ENCODE results near the gene MORC2. TPM values are rescaled to one million over a fixed set of nuclear protein-coding genes. Genes with fewer than 3 reads are reported as not detected.

The MORC2 gene
- total RNA-seq, 2 experiments from 2014 or later, result 22.9 to 35.6 TPM

DNA sequence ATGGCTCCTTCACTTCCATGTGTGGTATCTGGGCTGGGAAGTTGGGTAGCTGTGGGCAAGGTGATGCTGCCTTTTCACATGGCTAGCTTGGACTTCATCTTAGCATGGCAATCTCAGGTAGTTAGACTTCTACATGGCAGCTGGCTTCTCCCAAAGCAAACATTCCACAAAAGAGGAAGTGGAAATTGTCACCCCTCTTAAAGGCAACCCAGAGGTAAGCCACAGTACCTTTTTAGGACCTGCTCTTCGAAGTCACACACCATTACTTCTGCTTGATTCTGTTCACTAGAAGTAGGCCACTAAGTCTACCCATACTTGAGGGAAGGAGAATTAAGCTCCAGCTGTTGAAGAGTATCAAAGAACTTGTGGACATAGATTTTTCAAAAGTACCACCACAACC, 26.4 kb upstream of the MORC2 start:
- no peaks in the 10 kb centered on the region for H3K9me2 ChIP-seq (ENCODE audit: insufficient read depth, low read length)

DNA sequence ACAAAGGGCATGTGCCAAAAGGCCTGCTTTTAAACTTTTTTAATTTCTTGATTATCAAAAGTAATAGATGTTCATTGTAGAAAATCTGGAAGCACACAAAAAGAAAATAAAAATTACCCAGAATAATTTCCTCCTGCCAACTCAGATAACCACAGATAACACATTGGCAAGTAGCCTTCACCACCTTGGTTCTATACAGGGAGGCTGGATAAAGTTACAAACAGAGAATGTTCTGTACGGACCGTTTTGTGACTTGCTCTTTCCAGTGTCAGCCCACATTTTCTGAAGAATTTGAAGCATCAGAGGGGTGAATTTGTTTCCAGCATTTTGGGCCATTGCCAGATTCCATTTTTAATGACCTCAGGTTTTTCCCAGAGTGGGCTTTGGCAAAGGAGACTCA, 24.0 kb upstream of the MORC2 start:
- ChIA-PET CTCF (ENCODE audit: unreplicated experiment) (no interaction called here), POLR2A (interaction anchor here (0.7 kb wide), 1 partner anchor 94 kb away, joined by 3 read pairs; no protein-coding TSS in a partner anchor)
- no TSS peak for BruUV-seq (replicated peaks)
- H3K79me2 ChIP-seq (ENCODE audit: insufficient read depth, low read depth, low read length), result no peaks in the 10 kb centered on the region
- H3K27ac ChIP-seq (ENCODE audit: low read depth, low read length, poor library complexity, severe bottlenecking), result no peak overlapping the region
- H3K4me2 ChIP-seq (ENCODE audit: low read length), result no peak overlapping the region
- no peaks in the 10 kb centered on the region for H3K9me2 ChIP-seq (ENCODE audit: insufficient read depth, low read length)
- TF ChIP-seq, protein P1, sequence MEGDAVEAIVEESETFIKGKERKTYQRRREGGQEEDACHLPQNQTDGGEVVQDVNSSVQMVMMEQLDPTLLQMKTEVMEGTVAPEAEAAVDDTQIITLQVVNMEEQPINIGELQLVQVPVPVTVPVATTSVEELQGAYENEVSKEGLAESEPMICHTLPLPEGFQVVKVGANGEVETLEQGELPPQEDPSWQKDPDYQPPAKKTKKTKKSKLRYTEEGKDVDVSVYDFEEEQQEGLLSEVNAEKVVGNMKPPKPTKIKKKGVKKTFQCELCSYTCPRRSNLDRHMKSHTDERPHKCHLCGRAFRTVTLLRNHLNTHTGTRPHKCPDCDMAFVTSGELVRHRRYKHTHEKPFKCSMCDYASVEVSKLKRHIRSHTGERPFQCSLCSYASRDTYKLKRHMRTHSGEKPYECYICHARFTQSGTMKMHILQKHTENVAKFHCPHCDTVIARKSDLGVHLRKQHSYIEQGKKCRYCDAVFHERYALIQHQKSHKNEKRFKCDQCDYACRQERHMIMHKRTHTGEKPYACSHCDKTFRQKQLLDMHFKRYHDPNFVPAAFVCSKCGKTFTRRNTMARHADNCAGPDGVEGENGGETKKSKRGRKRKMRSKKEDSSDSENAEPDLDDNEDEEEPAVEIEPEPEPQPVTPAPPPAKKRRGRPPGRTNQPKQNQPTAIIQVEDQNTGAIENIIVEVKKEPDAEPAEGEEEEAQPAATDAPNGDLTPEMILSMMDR (conservative IDR thresholded peaks at IDR 0.05; ENCODE audit: low read length), result no peak
- no peak for TF ChIP-seq EZH2phosphoT487 (IDR thresholded peaks at IDR 0.05; ENCODE audit: borderline replicate concordance, low read depth, low read length)
- H3K4me1 ChIP-seq (ENCODE audit: insufficient read depth, low read length, poor library complexity, severe bottlenecking), result no peaks in the 10 kb centered on the region
- no peaks in the 10 kb centered on the region for H4K20me1 ChIP-seq (ENCODE audit: insufficient read depth, low read length)
- H3K36me3 ChIP-seq (ENCODE audit: insufficient read depth, low read length), result no peaks in the 10 kb centered on the region
- H3K4me3 ChIP-seq (ENCODE audit: low read depth, low read length, poor library complexity, severe bottlenecking), result no peak overlapping the region
- intact Hi-C loops (cut with micrococcal nuclease; ENCODE audit: unreplicated experiment), result no loop called here
- H2AFZ ChIP-seq (ENCODE audit: low read length), result no peak overlapping the region
- DNase-seq (ENCODE audit: low spot score), result no peak
- H3K9me3 ChIP-seq (ENCODE audit: low read length), result no peaks in the 10 kb centered on the region

More for the DNA sequence above, 26.4 kb upstream of the MORC2 start:
- Histone ChIP-seq H3K4me1 (ENCODE audit: insufficient read depth, low read length, poor library complexity, severe bottlenecking) (no peaks in the 10 kb centered on the region), H3K36me3 (ENCODE audit: insufficient read depth, low read length) (no peaks in the 10 kb centered on the region), H3K79me2 (ENCODE audit: insufficient read depth, low read depth, low read length) (no peaks in the 10 kb centered on the region), H3K4me3 (ENCODE audit: low read depth, low read length, poor library complexity, severe bottlenecking) (no peak overlapping the region), H2AFZ (ENCODE audit: low read length) (no peak overlapping the region), H3K9me3 (ENCODE audit: low read length) (no peaks in the 10 kb centered on the region), H3K4me2 (ENCODE audit: low read length) (no peak overlapping the region), H3K27ac (ENCODE audit: low read depth, low read length, poor library complexity, severe bottlenecking) (no peak overlapping the region), H4K20me1 (ENCODE audit: insufficient read depth, low read length) (no peaks in the 10 kb centered on the region)
- TF ChIP-seq, protein P1 (conservative IDR thresholded peaks at IDR 0.05; ENCODE audit: low read length), result no peak
- TF ChIP-seq EZH2phosphoT487 (IDR thresholded peaks at IDR 0.05; ENCODE audit: borderline replicate concordance, low read depth, low read length), result no peak
- ChIA-PET CTCF (ENCODE audit: unreplicated experiment) (no interaction called here), POLR2A (no interaction called here)
- BruUV-seq (replicated peaks), result no TSS peak
- intact Hi-C loops (cut with micrococcal nuclease; ENCODE audit: unreplicated experiment), result no loop called here
- peak; percentile 13 for DNase-seq (ENCODE audit: low spot score)

DNA sequence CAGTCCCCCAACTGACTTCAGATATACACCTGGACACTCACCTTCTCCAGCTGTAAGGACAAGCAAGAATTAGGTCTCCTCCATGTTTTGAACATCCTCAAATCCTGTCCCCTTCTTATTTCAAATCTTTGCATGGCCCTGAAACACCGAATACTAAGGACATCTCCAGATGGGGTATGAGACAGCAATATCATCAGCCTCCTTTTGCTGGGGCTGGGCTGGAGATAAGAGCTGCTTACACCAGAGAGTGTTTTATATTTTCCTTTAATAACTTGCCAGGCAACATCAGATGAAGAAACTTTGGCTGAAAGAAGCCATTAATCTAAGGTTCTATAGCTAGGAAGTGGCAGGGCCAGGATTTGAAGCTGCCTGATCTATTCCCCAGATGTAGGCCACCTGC, 22.1 kb upstream of the MORC2 start:
- Histone ChIP-seq H3K4me3 (ENCODE audit: low read depth, low read length, poor library complexity, severe bottlenecking) (no peak overlapping the region), H2AFZ (ENCODE audit: low read length) (no peak overlapping the region), H3K4me1 (ENCODE audit: insufficient read depth, low read length, poor library complexity, severe bottlenecking) (no peaks in the 10 kb centered on the region), H3K9me2 (ENCODE audit: insufficient read depth, low read length) (no peaks in the 10 kb centered on the region), H3K27ac (ENCODE audit: low read depth, low read length, poor library complexity, severe bottlenecking) (no peak overlapping the region), H3K9me3 (ENCODE audit: low read length) (no peaks in the 10 kb centered on the region), H3K36me3 (ENCODE audit: insufficient read depth, low read length) (no peaks in the 10 kb centered on the region), H3K4me2 (ENCODE audit: low read length) (no peak overlapping the region), H3K79me2 (ENCODE audit: insufficient read depth, low read depth, low read length) (no peaks in the 10 kb centered on the region), H4K20me1 (ENCODE audit: insufficient read depth, low read length) (no peaks in the 10 kb centered on the region)
- no peak for DNase-seq (ENCODE audit: low spot score)
- ChIA-PET POLR2A (no interaction called here), CTCF (ENCODE audit: unreplicated experiment) (no interaction called here)
- intact Hi-C loops (cut with micrococcal nuclease; ENCODE audit: unreplicated experiment), result no loop called here
- TF ChIP-seq, protein P1 (conservative IDR thresholded peaks at IDR 0.05; ENCODE audit: low read length), result no peak
- TF ChIP-seq EZH2phosphoT487 (IDR thresholded peaks at IDR 0.05; ENCODE audit: borderline replicate concordance, low read depth, low read length), result no peak
- BruUV-seq (replicated peaks), result no TSS peak
